Epithelial cell of alveolus of lung (primary cell): ENCODE results near the gene CHST8. TPM values are rescaled to one million over a fixed set of nuclear protein-coding genes. Genes with fewer than 3 reads are reported as not detected.

ENCODE experiments used
- total RNA-seq: library from RNA; depleted of rRNA; stranded (reverse); fragments of >200 nt; gene quantifications from 2 replicates; pipeline ENCODE4 v1.2.1, GENCODE V29; 2015

CHST8 gene
- total RNA-seq = 6.1 TPM in 1 of 2 replicates, not detected in the other

GRCh38 chr19:33621811-33622504 is at the start of gene CHST8:
Gene CHST8 (plus strand): TSS chr19:33621953. CDS start chr19:33689262, 67,309 bp downstream.

GRCh38 chr19:33796164-33796875 is 174.6 kb downstream of the CHST8 start, which contains the start of gene KCTD15:
Gene KCTD15 (plus strand): TSS chr19:33796870. CDS start chr19:33800455, 3,585 bp downstream.

Other genes with a start within 250 kb of the CHST8 start
- 10.4 and 26.0 TPM in 2 replicates for gene CEBPG, start 248.2 kb upstream of the CHST8 start, total RNA-seq
- 51.1 and 56.8 TPM in 2 replicates for gene PEPD, start 100.2 kb upstream of the CHST8 start, total RNA-seq
- gene KCTD15, start 174.9 kb downstream of the CHST8 start, total RNA-seq = 28.7 and 61.4 TPM in 2 replicates